ENCODE results near the gene GJD3. TPM values are rescaled to one million over a fixed set of nuclear protein-coding genes. Genes with fewer than 3 reads are reported as not detected.

The GJD3 gene
- total RNA-seq, 1 donor: 0.27 TPM

DNA sequence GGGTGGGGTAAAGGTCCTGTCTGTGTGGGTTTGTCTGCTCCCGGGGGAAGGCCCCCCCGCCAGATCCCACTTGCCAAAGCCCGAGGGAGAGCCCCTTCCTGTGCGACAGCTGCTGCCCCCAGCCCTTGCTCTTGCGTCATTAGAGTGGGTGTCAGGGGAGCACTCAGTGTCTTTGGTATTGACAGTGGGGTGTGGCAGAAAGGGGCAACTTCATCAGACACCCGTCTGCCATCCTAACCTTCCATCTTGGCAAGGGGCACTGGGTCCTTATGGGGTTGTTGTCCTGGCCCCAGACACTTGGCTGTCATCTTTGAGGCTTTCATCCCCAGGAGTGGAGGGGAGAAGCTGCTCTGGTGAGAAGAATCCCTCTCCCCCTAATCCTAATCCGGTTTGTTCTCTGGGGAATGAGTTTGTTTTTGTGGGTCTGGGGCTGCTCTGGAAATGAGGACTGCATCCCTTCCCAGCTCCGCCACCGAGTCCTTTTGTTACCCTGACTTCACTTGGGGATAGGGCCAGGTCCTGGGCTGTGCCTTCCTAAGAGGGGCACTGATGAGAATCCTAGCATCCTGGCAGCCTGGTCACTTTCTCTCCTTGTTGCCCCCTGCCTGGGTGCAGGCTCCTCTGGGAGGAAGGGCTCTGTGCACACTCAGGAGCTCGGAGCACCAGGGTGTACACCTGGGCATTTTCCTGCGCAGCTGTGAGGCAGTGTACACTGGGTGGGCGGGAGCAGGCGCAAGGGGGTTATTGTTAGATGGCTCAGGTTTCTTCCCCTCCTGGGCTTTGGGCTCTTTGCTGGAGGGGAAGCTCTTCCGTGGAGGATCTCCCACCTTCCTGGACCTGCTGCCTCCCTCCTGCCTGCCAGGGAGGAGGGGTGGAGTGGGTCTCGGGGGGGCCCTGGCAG, 21.1 kb downstream of the GJD3 start:
- no peak for DNase-seq (ENCODE audit: low read depth in 2 of 3, low spot score in 2 of 3)

DNA sequence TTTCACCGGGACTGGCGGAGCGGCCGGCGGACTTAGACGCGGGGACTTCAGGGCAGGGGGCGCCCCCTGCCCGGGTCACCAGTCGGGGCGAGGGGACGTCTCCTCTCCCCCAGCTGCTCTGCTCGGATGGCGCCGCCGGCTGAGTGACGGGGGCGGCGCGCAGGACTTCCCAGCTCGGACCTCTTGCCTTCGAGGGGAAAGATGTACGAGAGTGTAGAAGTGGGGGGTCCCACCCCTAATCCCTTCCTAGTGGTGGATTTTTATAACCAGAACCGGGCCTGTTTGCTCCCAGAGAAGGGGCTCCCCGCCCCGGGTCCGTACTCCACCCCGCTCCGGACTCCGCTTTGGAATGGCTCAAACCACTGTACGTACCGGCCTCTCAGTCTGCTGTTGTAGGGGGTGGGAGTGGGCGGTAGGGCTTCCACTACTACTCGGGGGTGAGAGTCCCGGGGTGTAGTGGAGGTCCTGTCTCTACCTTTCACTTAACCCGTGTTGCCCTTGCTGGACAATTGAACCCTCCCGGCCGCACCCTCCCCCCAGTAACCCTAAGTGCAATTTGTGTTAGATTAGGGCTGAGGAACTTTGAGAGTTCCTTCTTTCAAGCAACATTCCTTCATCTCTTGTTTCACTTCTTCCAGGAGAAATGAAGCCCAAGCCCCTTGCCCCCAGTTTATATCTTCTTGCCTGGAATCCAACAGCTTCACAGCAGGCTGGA, 21.9 kb downstream of the GJD3 start:
- DNase-seq (ENCODE audit: low read depth in 2 of 3, low spot score in 2 of 3): no peak

DNA sequence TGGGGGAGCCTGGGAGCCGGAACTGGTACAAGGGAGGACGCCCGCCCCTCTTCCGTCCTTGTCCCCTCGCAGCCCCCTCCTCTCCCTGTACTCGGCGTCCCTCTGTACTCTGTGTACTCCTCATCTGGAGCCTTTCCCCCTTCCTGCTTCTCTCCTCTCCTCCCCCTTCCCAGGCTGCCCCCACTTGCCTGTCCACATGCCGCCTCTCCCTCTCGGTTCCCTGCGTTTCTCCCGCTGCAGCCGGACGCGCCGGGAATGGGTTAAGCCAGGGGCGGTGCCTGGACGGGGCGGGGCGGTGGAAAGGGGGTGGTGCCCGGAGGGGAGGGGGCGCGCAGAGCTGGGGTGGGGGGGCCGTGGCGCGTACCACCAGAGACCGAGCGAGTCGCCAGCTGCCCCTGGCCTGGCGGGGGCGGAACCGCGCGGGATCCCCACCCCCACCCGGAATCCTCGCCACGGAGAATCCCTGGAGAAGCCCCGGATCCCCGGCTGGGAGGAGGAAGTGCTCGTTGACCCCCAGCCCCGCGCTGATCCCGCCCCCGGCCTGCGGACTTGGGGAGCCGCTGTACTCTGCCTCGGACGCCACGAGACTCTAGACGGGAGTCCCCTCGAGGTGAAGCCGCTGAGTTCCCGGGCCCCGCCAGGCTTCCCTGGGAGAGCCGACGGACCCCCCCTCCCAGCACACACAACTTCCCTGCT, 22.6 kb downstream of the GJD3 start:
- DNase-seq (ENCODE audit: low read depth in 2 of 3, low spot score in 2 of 3): no peak

DNA sequence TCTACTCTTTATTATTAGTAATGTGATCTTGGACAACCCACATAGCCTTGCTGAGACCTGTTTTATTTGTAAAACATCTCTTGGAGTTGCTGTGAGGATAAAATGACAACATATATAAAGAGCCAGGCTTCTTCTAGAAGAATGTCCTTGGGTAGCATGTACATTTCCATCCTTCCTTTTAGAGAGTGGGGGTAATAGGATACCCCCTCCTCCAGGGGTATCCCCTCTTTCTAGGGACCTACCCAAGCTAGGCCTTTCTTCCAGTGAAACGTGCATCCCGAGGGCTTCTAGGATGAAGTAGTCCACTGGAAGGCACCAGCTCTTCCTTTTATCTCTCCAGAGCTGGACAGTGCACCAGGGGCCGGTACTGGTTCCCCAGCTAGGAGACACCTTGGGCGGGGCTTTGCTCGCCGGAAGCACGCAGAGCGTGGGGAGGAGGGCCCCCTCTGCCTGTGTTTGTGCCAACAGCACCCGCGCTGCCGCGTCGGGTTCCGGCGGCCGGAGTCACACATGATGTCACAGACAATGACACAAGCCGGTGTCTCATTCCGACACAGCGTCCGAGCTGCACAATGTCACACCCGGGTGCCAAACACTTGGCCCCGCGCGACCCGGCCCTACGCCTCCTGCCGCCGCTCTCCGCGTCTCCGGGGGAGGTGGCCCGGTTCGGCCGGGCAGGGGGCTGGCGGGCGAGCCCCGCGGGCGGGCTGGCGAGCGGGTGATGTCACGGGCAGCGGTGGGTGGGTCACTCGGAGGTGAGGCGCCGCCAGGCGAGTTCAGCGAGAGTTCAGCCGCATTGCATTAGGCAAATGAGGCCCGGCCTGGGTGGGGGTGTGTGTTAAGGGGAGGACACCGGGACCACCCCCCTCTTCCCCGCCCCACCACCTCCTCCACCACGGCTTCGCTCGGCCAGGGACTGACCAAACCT, 23.4 kb downstream of the GJD3 start:
- DNase-seq (ENCODE audit: low read depth in 2 of 3, low spot score in 2 of 3): peak; percentile 76 to 88 (median 86)

DNA sequence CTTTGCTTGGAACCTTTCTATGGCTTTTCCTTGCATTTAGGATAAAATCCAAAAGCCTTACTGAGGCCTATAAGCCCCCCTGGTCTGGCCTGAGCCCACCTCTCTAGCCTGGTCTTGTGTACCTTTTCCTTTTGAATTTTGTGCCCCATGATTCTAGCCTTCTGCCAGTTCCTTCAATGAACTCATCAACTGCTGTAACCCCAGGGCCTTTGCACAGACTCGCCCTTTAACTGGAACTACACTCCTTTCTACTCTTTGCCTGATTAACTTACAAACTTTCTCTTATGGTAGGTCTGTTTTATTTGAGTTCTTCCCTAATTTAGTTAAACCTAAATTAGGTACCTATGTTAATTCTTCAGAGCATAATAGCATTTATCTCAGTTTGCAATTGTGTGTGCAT, 24.2 kb downstream of the GJD3 start:
- no peak for DNase-seq (ENCODE audit: low read depth in 2 of 3, low spot score in 2 of 3)

DNA sequence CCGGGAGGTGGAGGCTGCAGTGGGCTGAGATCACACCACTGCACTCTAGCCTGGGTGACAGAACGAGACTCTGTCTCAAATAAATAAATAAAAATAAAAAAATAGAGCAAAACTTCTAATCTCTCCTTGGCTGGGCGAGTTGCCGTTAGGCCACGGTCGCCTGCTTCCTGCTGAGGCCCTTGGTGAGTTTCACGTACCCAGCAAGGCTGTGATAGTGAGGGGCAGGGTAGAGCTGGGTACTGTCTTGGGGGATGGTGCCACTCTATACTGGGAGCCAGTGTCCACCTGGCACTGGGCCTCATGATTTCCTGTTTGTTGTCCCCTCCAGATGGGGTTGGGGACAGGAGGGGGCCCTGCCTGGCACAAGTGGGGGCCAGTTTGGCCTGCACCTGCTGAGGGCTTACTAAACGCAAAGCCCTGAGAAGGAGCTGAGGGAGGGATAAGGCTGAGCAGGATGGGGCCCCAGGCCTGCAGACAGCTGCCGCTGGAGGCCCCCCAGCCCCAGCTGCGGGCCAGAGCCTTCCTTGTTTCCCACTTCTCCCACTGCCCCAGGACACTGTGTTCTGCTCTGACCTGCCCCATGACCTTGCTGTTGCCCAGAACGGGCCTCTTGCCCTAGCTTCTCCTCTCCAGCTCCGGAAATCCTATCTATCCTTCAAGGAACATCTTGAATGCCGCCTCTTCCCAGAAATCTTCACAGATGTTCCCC, 25.4 kb downstream of the GJD3 start:
- DNase-seq (ENCODE audit: low read depth in 2 of 3, low spot score in 2 of 3): peak in 1 of 3 donors; percentile 78

DNA sequence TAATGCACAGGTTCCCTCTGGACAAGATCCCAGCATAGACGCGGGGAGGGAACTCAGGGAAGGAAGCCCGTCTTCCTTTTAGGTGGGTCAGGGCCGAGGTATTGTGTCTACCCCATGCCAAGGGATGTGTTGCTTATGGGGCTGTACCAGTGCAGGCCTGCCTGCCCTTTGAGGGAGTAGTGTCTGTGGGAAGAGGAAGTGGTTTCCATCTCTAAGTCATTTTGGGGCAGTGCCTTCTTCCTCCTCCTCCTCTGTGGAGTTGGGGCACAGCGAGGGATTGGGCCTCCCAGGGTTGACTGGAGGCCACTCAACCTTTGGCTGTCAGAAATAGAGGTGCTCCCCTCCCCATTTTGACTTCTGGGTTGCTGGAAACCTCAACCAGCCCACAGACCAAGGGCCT, 26.5 kb downstream of the GJD3 start:
- DNase-seq (ENCODE audit: low read depth in 2 of 3, low spot score in 2 of 3): no peak

DNA sequence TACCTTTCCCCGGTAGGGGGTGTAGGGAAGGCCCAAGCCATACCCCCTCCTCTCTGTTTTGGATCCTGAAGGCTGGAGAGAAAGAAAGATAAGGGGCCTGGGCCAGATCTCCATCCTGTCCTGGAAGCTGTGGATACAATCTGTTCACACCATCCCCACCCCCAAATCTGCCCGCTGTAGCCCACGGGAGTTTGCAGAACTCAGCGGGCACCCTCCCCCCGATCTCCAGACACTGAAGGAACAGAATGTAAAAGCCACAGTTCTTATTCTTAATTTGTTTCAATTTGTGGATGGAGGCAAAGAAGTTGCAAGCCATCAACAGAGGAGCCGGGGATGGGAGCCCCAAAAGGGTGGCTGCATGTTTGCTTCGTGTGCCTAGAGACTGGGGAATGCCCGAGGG, 27.2 kb downstream of the GJD3 start:
- DNase-seq (ENCODE audit: low read depth in 2 of 3, low spot score in 2 of 3): no peak

DNA sequence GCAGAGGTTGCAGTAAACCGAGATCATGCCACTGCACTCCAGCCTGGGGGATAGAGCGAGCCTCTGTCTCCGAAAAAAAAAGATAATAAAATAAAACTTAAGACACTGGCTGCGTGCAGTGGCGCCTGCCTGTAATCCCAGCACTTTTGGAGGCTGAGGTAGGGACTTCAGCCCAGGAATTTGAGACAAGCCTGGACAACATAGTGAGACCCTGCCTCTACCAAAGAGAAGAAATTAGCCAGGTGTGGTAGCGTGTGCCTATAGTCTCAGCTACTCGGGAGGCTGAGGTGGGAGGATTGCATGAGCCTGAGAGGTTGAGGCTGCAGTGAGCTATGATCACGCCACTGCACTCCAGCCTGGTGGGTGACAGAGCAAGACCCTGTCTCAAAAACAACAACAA, 28.9 kb downstream of the GJD3 start:
- DNase-seq (ENCODE audit: low read depth in 2 of 3, low spot score in 2 of 3): no peak

DNA sequence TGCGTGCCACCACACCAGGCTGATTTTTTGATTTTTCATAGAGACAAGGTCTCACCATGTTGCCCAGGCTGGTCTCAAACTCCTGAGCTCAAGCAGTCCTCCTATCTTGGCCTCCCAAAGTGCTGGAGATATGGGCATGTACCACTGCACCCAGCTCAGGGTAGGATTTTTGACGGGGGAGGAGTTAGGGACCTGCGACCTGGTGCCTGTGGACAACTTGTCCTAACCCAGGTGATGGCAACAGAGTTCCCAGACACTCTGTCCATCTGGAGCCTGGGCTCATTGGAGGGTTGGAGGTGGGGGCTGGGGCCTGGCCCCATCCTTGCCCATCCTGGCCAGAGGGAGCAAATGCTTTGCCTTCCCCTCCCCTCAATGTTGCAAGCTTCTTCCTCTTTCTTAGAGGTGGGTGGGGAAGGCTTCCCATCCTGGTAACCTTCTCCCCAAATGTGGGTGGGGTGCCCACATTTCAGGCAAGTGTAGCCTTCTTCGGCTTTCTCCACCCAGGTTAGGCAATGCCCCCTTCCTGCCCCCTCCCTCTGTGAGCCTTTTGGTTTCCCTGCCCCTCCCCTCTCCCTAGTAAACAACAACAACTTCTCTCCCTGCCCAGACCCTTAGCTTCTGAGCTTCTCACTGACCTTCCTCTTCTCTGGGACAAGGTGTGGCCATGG, 30.6 kb downstream of the GJD3 start:
- DNase-seq (ENCODE audit: low read depth in 2 of 3, low spot score in 2 of 3): no peak

DNA sequence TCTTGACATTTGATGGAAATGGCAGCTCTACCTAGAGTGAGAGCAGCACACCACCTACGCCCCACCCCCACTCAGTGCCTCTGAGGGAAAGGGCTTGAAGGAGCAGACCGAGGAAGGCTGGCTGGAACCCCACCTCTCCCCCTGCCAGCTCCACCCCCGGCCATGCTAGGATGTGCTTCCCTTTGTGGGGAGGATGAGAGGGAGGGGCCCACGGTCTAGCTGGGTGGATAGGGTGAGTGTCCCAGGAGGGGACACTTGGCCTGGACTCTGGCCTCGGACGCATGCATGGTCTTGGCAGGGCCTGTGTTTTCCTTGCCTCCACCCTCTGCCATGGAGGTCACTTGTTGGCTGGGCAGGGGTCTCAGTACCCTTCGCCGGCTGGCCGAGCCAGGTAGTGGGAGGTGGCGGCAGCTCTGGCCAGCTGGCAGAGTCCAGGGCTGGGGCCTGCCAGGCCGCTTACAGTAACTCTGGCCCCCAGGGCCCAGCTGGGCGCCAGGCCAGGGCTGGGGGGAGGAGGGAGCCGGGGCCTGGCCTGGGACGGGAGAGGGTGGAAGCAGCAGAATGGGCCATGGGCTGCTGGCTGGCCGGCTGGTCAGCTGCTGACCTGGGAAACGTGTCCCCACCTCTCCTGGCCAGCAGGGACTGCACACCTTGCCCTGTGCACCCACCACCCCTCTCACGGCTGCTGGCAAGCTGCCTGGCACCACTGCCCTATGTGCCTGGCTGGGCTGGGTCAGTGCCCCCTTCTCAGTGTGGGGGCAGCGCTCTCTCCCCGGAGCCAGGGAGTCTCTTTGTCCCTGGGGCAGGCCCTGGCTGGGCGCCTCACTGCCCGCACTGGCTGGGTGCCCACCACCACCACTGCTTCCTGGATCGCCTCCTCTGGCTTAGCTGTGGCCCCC, 32.5 kb downstream of the GJD3 start:
- no peak for DNase-seq (ENCODE audit: low read depth in 2 of 3, low spot score in 2 of 3)

DNA sequence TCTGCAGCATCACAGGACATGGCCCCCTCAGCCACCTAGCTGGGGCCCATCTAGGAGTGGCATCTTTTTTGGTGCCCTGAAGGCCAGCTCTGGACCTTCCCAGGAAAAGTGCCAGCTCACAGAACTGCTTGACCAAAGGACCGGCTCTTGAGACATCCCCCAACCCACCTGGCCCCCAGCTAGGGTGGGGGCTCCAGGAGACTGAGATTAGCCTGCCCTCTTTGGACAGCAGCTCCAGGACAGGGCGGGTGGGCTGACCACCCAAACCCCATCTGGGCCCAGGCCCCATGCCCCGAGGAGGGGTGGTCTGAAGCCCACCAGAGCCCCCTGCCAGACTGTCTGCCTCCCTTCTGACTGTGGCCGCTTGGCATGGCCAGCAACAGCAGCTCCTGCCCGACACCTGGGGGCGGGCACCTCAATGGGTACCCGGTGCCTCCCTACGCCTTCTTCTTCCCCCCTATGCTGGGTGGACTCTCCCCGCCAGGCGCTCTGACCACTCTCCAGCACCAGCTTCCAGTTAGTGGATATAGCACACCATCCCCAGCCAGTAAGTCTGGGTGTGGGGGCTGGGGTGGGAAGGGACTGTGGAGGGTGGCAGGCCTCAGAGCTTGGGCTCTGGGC, 33.6 kb downstream of the GJD3 start:
- DNase-seq (ENCODE audit: low read depth in 2 of 3, low spot score in 2 of 3): no peak

DNA sequence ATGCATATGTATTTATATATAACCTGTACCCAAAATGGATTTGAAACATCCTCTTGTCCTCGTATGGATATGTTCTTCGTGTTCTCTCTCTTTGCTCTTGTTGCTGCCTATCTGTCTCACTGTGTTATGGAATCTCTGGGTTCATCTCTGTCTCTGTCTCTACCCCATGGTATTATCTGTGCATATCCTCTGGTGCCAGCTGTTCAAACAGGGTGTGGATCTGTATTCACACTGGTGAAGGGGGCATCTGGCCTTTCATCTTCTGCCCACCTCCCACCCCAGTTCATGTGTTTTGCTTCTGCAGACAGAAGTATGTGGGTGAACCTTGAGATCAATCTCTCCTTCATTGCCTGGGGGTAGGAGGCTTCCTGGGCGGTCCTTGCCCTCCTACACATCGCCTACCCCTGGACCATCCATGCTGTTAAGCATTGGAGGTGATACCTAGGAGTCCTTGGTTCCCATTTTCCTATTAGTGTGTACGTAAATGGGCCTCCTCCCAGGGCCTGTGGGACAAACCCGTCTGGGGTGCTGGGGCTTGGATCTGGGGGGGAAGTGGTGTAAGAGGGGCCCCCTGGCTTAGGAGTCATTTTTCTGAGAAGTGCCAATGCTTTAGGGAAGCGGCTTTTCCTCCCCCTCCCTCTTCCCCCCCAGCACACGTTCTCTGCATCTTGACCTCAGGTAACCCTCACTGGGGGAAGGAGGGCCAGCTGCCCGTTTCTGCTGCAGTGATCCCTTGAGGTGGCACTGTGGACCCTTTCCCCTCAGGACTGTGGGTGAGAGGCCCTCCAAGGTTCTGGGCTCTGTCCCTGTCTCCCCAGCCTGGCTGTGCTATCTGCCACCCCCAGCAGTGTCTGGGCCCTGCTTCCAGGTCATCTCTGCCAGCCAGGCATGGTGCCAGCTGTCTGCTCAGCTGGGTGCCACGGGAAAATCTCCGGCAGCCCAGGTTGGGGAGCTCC, 34.4 kb downstream of the GJD3 start:
- peak in 2 of 3 donors; percentile 75 to 84 for DNase-seq (ENCODE audit: low read depth in 2 of 3, low spot score in 2 of 3)

DNA sequence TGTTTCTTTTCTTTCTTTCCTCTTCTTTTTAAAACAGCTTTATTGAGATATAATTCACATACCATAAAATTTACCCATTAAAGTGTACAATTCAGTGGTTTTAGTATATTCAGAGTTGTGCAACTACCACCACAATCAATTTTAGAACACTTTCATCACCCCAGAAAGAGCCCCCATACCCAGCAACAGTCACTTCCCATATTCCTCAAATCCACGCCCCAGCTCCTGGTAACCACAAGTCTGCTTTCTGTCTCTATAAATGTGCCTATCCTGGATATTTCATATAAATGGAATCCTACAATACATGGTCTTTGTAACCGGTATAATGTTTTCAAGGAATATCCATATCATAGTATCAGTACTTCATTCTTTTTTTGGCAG, 36.2 kb downstream of the GJD3 start:
- DNase-seq (ENCODE audit: low read depth in 2 of 3, low spot score in 2 of 3): no peak

DNA sequence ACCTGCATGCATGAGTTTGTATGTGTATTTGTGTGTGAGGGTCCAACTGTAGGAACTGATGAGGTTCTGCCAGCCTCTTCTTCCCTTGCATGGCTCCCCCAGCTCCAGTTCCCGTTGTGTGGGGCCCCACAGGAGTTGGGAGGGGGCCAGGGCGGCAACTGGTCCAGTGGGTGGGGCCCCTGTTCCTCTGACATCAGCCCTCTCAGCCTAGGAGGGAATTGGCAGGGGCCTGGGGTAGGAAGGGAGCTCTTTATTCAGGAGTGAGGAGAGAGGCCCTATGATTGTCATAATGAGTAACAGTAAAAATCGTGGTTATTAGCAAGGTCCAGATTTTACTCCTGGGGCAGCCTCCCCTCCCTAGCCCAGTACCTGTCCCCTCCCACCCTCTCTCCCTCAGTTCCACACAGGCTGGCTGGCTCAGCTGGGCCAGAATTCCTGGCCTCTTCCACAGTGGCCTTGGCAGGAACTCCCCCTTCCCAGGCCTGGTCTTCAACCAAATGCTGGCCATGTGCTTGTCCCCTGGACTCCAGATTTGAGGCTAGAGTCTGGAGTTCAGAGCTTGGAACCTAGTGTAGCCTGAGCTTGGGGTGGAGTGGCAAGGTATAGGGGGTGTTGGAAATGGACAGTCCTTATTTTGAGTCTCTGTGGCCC, 36.7 kb downstream of the GJD3 start:
- no peak for DNase-seq (ENCODE audit: low read depth in 2 of 3, low spot score in 2 of 3)

DNA sequence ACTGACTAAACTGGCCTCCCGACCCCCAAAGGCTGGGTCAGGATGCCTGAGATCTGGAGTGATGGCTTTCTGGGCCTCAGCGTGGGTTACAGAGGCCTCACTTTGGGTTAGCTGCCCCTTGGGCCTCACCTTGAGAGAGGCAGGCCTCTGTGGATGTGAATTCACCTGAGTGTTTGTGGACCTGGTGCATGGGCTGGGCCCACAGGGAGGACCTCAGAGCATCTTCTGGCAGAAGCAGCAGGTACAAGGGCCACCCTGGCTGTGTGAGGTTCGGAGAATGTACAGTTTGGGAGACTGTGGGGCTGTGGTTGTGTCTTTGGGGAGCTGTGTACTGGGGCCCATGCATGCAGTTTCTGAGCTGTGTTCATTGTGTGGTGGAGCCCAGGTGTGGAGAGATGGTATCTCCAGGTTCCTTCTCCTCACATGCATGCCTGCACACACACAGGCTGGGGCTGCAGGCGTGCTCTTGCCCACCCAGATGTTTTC, 37.2 kb downstream of the GJD3 start:
- no peak for DNase-seq (ENCODE audit: low read depth in 2 of 3, low spot score in 2 of 3)
